H1 (cell line): ENCODE measurements around the gene CELSR1.

ENCODE experiments used
- CEBPB ChIP-seq: IDR thresholded peaks from 2 replicates; pipeline ENCODE4 v1.6.1; 2012; ENCODE audit warnings: low read depth, low read length
- EGR1 ChIP-seq: IDR thresholded peaks from 2 replicates; pipeline ENCODE4 v1.6.1; 2011; ENCODE audit warnings: low read depth, low read length, borderline replicate concordance
- EZH2 ChIP-seq: fragments of 200-600 bp; sonication (generic); IDR thresholded peaks from 2 replicates; pipeline ENCODE4 v1.7.1; 2012; ENCODE audit warnings: low read depth, mild to moderate bottlenecking, moderate library complexity, low read length, inconsistent platforms; ENCODE audit not compliant: severe bottlenecking
- FOSL1 ChIP-seq: IDR thresholded peaks from 2 replicates; pipeline ENCODE4 v1.6.1; 2011; ENCODE audit warnings: mild to moderate bottlenecking, low read depth, low read length, moderate library complexity; ENCODE audit not compliant: insufficient read depth
- POLR2AphosphoS5 ChIP-seq: IDR thresholded peaks from 2 replicates; pipeline ENCODE4 v1.6.1; 2011; ENCODE audit warnings: low read depth, low read length
- SIN3A ChIP-seq, 2 experiments: IDR thresholded peaks in 1 of 2; conservative IDR thresholded peaks in 1 of 2; 2 replicates each; pipeline ENCODE4 v1.6.1; 2011 to 2012; ENCODE audit warnings: low read length in 2 of 2, improper control_type of control experiment in 1 of 2, low read depth in 1 of 2, mild to moderate bottlenecking in 1 of 2
- SIX5 ChIP-seq: IDR thresholded peaks from 2 replicates; pipeline ENCODE4 v1.6.1; 2011; ENCODE audit warnings: mild to moderate bottlenecking, low read depth, low read length
- TEAD4 ChIP-seq: IDR thresholded peaks from 2 replicates; pipeline ENCODE4 v1.6.1; 2012; ENCODE audit warnings: low read depth, low read length, inconsistent platforms, mixed read lengths
- ZNF274 ChIP-seq: IDR thresholded peaks from 2 replicates; pipeline ENCODE4 v1.7.0; 2012; ENCODE audit warnings: low read length, borderline replicate concordance; ENCODE audit errors: extremely low read depth
- TF ChIP-seq, protein P1 (sequence below), 3 experiments: IDR thresholded peaks; 1 replicate in 2 of 3; 2 replicates in 1 of 3; pipeline versions ENCODE4 v1.5.1 to v1.6.1; 2011; ENCODE audit warnings: low read length in 3 of 3, mild to moderate bottlenecking in 3 of 3, inconsistent platforms in 2 of 3, low read depth in 1 of 3, moderate library complexity in 1 of 3; ENCODE audit not compliant: insufficient read depth in 1 of 3; ENCODE audit errors: control extremely low read depth in 1 of 3
- TF ChIP-seq, protein P2 (sequence below): IDR thresholded peaks from 2 replicates; pipeline ENCODE4 v1.6.1; 2012; ENCODE audit warnings: inconsistent platforms

- TF ChIP-seq TEAD4 (no peak), CEBPB (no peak), FOSL1 (no peak), ZNF274 (no peak), SIX5 (no peak), EZH2 (no peak), SIN3A (conservative IDR thresholded peaks at IDR 0.05 in 1 of 2, IDR thresholded peaks at IDR 0.05 in 1 of 2; ENCODE audit: low read depth in 1 of 2, low read length in 2 of 2) (no peak), POLR2AphosphoS5 (no peak), EGR1 (no peak)
- TF ChIP-seq, protein P1, sequence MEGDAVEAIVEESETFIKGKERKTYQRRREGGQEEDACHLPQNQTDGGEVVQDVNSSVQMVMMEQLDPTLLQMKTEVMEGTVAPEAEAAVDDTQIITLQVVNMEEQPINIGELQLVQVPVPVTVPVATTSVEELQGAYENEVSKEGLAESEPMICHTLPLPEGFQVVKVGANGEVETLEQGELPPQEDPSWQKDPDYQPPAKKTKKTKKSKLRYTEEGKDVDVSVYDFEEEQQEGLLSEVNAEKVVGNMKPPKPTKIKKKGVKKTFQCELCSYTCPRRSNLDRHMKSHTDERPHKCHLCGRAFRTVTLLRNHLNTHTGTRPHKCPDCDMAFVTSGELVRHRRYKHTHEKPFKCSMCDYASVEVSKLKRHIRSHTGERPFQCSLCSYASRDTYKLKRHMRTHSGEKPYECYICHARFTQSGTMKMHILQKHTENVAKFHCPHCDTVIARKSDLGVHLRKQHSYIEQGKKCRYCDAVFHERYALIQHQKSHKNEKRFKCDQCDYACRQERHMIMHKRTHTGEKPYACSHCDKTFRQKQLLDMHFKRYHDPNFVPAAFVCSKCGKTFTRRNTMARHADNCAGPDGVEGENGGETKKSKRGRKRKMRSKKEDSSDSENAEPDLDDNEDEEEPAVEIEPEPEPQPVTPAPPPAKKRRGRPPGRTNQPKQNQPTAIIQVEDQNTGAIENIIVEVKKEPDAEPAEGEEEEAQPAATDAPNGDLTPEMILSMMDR (IDR thresholded peaks at IDR 0.05; ENCODE audit: control extremely low read depth in 1 of 3, insufficient read depth in 1 of 3, low read depth in 1 of 3, low read length in 3 of 3), result no peak
- TF ChIP-seq, protein P2, sequence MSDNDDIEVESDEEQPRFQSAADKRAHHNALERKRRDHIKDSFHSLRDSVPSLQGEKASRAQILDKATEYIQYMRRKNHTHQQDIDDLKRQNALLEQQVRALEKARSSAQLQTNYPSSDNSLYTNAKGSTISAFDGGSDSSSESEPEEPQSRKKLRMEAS, result no peak
These were observed 49.2 kb upstream of the CELSR1 start for GRCh38 chr22:46586531-46587011.
